Liver (tissue), 3 donors: ENCODE data around the gene ABCC10.

Experiments used
- CTCF ChIP-seq: fragments of 150-350 bp; IDR thresholded peaks from 2 replicates; pipeline ENCODE4 v1.5.1; 2017; ENCODE audit warnings: improper control_type of control experiment, low read depth, low read length; ENCODE audit not compliant: missing input control
- GABPA ChIP-seq, 2 donors: IDR thresholded peaks in 1 of 2; conservative IDR thresholded peaks in 1 of 2; 2 replicates each; pipeline ENCODE4 v1.6.1; 2016; ENCODE audit warnings: antibody characterized with exemption in 2 of 2, mild to moderate bottlenecking in 1 of 2, moderate library complexity in 1 of 2
- JUND ChIP-seq, 2 donors: IDR thresholded peaks; 2 replicates each; pipeline ENCODE4 v1.6.1; 2016; ENCODE audit warnings: antibody characterized with exemption in 2 of 2
- RAD21 ChIP-seq, 2 donors: IDR thresholded peaks; 2 replicates each; pipeline ENCODE4 v1.6.1; 2016; ENCODE audit warnings: antibody characterized with exemption in 2 of 2, mild to moderate bottlenecking in 2 of 2
- REST ChIP-seq: IDR thresholded peaks from 2 replicates; pipeline ENCODE4 v1.6.1; 2016; ENCODE audit warnings: antibody characterized with exemption, mild to moderate bottlenecking
- SP1 ChIP-seq: IDR thresholded peaks from 2 replicates; pipeline ENCODE4 v1.6.1; 2018; ENCODE audit warnings: antibody characterized with exemption, mild to moderate bottlenecking
- YY1 ChIP-seq: IDR thresholded peaks from 2 replicates; pipeline ENCODE4 v1.6.1; 2016; ENCODE audit warnings: antibody characterized with exemption, mild to moderate bottlenecking
- ZBTB33 ChIP-seq: IDR thresholded peaks from 2 replicates; pipeline ENCODE4 v1.6.1; 2016; ENCODE audit warnings: antibody characterized with exemption
- donor health status: healthy.
- donor health status: healthy.

- TF ChIP-seq CTCF, result no peak
- TF ChIP-seq SP1, result no peak
- no peak for TF ChIP-seq REST
- TF ChIP-seq JUND (IDR thresholded peaks at IDR 0.05), result no peak
- no peak for TF ChIP-seq YY1
- no peak for TF ChIP-seq RAD21 (IDR thresholded peaks at IDR 0.05)
- no peak for TF ChIP-seq GABPA (IDR thresholded peaks at IDR 0.05 in 1 of 2, conservative IDR thresholded peaks at IDR 0.05 in 1 of 2)
- no peak for TF ChIP-seq ZBTB33
These were observed 69.7 kb downstream of the ABCC10 start for GRCh38 chr6:43497129-43497396.
